Upper lobe of left lung (tissue), 6 donors: ENCODE results near the gene TTC34. TPM values are rescaled to one million over a fixed set of nuclear protein-coding genes. Genes with fewer than 3 reads are reported as not detected.

ENCODE experiments used
- ATAC-seq, 2 donors: fragments of 200-7000 bp; cut with Tn5 transposase; one replicate each; pipeline ENCODE4 v1.9.1; 2022; ENCODE audit warnings: mild to moderate bottlenecking in 2 of 2, moderate library complexity in 2 of 2; ENCODE audit not compliant: low FRiP score in 2 of 2
- DNase-seq, 2 donors: peaks; one replicate each; pipeline ENCODE4 v3.0.0-alpha.2; 2019 to 2020
- H3K27ac ChIP-seq, 4 donors: fragments of 200-600 bp; sonication (generic); one replicate each; pipeline ENCODE4 v1.5.1; 2016 to 2019
- H3K27me3 ChIP-seq, 4 donors: fragments of 200-600 bp; sonication (generic); one replicate each; pipeline ENCODE4 v1.5.1; 2017 to 2019
- H3K36me3 ChIP-seq, 4 donors: fragments of 200-600 bp; sonication (generic); one replicate each; pipeline ENCODE4 v1.5.1; 2016 to 2019
- H3K4me1 ChIP-seq, 4 donors: fragments of 200-600 bp; sonication (generic); one replicate each; pipeline ENCODE4 v1.5.1; 2018 to 2019
- H3K4me3 ChIP-seq, 4 donors: fragments of 200-600 bp; sonication (generic); one replicate each; pipeline ENCODE4 v1.5.1; 2017 to 2019; ENCODE audit warnings: mild to moderate bottlenecking in 2 of 4, moderate library complexity in 1 of 4
- H3K9me3 ChIP-seq, 4 donors: fragments of 200-600 bp; sonication (generic); one replicate each; pipeline ENCODE4 v1.5.1; 2018 to 2019
- EP300 ChIP-seq, 4 donors: sonication (generic); formaldehyde crosslinking; IDR thresholded peaks; one replicate each; pipeline ENCODE4 v1.5.1; 2017; ENCODE audit warnings: antibody characterized with exemption in 4 of 4, control low read depth in 2 of 4
- POLR2A ChIP-seq, 4 donors: fragments of 450-650 bp; IDR thresholded peaks; one replicate each; pipeline ENCODE4 v1.5.1; 2016 to 2017; ENCODE audit warnings: antibody characterized with exemption in 4 of 4, mild to moderate bottlenecking in 2 of 4
- POLR2AphosphoS5 ChIP-seq, 2 donors: sonication (generic); formaldehyde crosslinking; IDR thresholded peaks; one replicate each; pipeline ENCODE4 v1.5.1; 2017; ENCODE audit warnings: antibody characterized with exemption in 2 of 2
- WGBS, 2 donors: methylation state at CpG; one replicate each; pipeline ENCODE4 v1.1.5; 2017 to 2018; 5-methylcytosine and 5-hydroxymethylcytosine counted together
- total RNA-seq, 6 donors: library from RNA; depleted of rRNA in 4 of 6; stranded (reverse); fragments of >200 nt in 4 of 6; gene quantifications; one replicate each; pipeline versions ENCODE4 v1.1.0 to v1.2.1, GENCODE V29; 2016 to 2021
- TF ChIP-seq, protein P1 (sequence below), 6 experiments: fragments of 450-650 bp in 4 of 6; fragments of 200-600 bp in 2 of 6; sonication (generic) in 2 of 6; IDR thresholded peaks; one replicate each; pipeline ENCODE4 v1.5.1; 2016 to 2019; ENCODE audit warnings: antibody characterized with exemption in 6 of 6
- donor health status: DM: no; HTN: no; CAD: no; lungs with moderate emphysema.
- donor health status: DM: no; HTN: yes; CAD: no; lungs with severe emphysema.

TTC34 gene
- total RNA-seq, 6 donors from 2014 or later: 0.76 to 4.2 (median 2.1) TPM

- ATAC-seq: no peak
- TF ChIP-seq POLR2AphosphoS5 (IDR thresholded peaks at IDR 0.05): no peak
- TF ChIP-seq, protein P1, sequence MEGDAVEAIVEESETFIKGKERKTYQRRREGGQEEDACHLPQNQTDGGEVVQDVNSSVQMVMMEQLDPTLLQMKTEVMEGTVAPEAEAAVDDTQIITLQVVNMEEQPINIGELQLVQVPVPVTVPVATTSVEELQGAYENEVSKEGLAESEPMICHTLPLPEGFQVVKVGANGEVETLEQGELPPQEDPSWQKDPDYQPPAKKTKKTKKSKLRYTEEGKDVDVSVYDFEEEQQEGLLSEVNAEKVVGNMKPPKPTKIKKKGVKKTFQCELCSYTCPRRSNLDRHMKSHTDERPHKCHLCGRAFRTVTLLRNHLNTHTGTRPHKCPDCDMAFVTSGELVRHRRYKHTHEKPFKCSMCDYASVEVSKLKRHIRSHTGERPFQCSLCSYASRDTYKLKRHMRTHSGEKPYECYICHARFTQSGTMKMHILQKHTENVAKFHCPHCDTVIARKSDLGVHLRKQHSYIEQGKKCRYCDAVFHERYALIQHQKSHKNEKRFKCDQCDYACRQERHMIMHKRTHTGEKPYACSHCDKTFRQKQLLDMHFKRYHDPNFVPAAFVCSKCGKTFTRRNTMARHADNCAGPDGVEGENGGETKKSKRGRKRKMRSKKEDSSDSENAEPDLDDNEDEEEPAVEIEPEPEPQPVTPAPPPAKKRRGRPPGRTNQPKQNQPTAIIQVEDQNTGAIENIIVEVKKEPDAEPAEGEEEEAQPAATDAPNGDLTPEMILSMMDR (IDR thresholded peaks at IDR 0.05): no peak
- TF ChIP-seq EP300 (IDR thresholded peaks at IDR 0.05): no peak
- no peak for TF ChIP-seq POLR2A (IDR thresholded peaks at IDR 0.05)
- Histone ChIP-seq H3K36me3 (no peaks in the 10 kb centered on the region), H3K9me3 (peaks cover 0 to 2% (median 0%) of the 10 kb centered on the region in 4 donors), H3K4me3 (no peak overlapping the region), H3K27ac (no peak overlapping the region), H3K4me1 (no peaks in the 10 kb centered on the region), H3K27me3 (no peaks in the 10 kb centered on the region)
- no peak for DNase-seq
- WGBS, 2 donors: 71 to 87% methylated on average over 5 to 20 of the region's 20 CpGs
Measured at GRCh38 chr1:2833454-2834145, 32.1 kb upstream of the TTC34 start.

DNA sequence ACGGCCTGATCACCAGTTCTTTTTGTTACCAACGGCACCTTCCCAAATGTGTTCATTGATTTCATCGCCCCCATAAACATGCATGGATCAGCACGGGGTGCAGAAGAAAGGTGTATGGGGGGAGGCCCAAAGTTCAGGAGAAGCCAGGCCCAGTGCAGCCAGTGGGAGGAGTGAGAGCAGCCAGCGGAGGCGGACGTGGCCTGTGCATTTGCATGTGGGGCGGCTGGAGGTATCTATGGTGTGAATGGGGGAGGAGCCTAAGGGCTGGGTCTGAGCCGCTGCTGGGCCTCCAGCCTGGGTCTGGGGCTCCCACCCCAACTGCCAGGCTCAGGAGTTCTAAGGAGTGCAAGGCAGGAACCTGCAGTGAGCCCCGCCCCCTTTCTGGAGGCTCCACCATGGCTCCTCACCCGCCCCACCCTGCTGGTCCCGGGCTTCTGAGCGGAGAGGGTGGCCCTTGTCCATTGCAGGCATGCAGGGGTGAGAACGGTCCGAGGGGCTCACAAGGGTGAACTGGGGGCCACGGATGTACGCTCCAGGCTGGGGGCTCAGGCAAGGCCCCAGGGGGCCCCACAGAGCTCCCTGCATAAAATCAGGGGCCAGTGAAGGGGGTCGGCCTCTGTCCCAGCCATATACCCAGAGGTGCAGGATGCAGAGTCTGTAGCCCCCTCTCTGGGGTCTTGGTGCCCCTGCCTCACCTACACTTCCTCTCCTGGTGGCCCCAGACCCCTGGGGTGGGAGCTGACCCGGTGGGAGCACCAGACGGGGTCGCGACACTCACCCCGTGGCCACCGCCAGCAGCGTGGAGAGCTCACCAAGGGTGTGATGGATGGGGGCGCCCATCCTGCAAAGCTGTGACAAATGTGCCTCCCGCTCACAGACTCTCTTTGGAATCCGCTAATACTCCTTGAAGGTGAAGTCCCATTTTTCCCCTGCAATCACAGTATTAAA, 31.3 kb upstream of the TTC34 start:
- H3K9me3 ChIP-seq: peaks cover 0 to 10% (median 3%) of the 10 kb centered on the region in 4 donors
- ATAC-seq (no peak), DNase-seq (peak in 1 of 2 donors; percentile 61)
- H3K4me1 ChIP-seq: no peaks in the 10 kb centered on the region
- no peak overlapping the region for H3K4me3 ChIP-seq
- 80 to 82% methylated on average over 19 to 24 of the region's 28 CpGs for WGBS, 2 donors
- H3K27me3 ChIP-seq: no peaks in the 10 kb centered on the region
- no peak for TF ChIP-seq POLR2AphosphoS5 (IDR thresholded peaks at IDR 0.05)
- TF ChIP-seq, protein P1 (IDR thresholded peaks at IDR 0.05): no peak
- no peak for TF ChIP-seq POLR2A (IDR thresholded peaks at IDR 0.05)
- TF ChIP-seq EP300 (IDR thresholded peaks at IDR 0.05): no peak
- H3K27ac ChIP-seq: no peak overlapping the region
- no peaks in the 10 kb centered on the region for H3K36me3 ChIP-seq

DNA sequence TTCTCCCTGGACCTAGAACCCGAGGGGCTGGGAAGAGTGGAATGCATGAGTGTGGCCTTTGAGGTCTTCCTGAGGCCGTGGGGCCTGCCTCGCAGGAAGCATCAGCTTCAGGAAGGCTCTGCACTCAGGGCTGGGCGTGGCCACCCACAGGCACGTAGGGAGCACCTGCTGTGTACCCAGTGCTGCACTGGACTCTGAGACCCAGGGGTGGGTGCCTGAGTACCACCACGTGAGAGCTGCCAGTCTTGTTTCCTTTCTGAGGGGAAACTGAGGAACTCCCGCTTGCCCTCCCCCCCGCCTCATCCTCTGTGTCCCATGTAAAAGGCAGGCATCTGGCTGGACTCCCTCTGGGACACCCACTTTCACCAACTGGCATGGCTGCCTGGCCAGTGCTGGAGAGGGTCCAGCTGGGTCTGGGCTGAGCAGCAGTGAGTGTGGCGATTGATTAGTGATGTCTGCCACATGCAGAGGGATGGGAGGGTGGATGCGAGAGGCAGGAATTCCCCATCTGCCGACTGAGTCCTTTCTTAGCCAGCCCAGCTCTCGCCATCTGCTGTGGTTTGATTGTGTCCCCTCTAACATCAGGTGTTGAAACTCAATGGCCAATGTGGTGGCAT, 30.2 kb upstream of the TTC34 start:
- 74% methylated on average over 10 to 12 of the region's 12 CpGs for WGBS, 2 donors
- no peak for TF ChIP-seq POLR2A (IDR thresholded peaks at IDR 0.05)
- TF ChIP-seq POLR2AphosphoS5 (IDR thresholded peaks at IDR 0.05): no peak
- TF ChIP-seq EP300 (IDR thresholded peaks at IDR 0.05): no peak
- TF ChIP-seq, protein P1 (IDR thresholded peaks at IDR 0.05): no peak

DNA sequence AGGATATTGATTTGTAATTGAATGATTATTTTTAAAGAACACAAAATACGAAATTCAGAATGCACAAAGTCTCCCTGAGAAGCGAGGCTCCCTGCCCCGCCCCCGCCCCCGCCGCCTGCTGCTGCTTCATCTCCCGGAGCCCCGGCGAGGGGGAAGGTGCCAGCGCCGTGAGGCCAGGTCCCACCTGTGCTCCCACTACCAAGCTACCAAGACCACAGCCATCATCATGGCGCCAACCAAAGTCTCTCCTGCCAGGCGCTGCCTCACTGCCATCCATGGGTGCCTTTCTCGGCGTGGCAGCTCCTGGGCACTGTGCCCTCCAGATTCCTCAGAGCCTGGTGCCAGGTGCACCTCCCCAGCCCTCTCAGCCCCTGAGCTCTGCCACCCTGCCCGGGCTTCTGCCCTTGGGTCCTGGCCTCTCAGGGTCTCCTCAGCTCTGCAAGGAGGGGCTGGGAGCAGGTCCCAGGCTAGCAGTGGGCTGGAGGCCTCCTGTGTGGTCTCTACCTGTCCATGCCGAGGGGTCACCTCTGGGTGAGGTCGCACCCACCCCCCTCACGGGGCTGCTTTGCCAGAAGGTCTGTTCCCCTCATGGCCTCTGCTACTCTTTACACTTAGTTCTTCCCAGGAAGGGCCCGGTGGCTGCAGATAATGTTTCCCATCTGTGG, 29.4 kb upstream of the TTC34 start:
- Histone ChIP-seq H3K9me3 (peaks cover 0 to 18% (median 4%) of the 10 kb centered on the region in 4 donors), H3K36me3 (no peaks in the 10 kb centered on the region), H3K27ac (no peak overlapping the region), H3K27me3 (no peaks in the 10 kb centered on the region), H3K4me1 (no peaks in the 10 kb centered on the region), H3K4me3 (no peak overlapping the region)
- no peak for TF ChIP-seq EP300 (IDR thresholded peaks at IDR 0.05)
- TF ChIP-seq POLR2A (IDR thresholded peaks at IDR 0.05): no peak
- TF ChIP-seq, protein P1 (IDR thresholded peaks at IDR 0.05): no peak
- TF ChIP-seq POLR2AphosphoS5 (IDR thresholded peaks at IDR 0.05): no peak
- DNase-seq (peak in 1 of 2 donors; percentile 59), ATAC-seq (no peak)
- WGBS, 2 donors: 80 to 85% methylated on average over 14 to 20 of the region's 20 CpGs

More for the DNA sequence above, 30.2 kb upstream of the TTC34 start:
- ATAC-seq (no peak), DNase-seq (no peak)
- Histone ChIP-seq H3K27me3 (no peaks in the 10 kb centered on the region), H3K4me3 (no peak overlapping the region), H3K9me3 (peaks cover 0 to 18% (median 4%) of the 10 kb centered on the region in 4 donors), H3K27ac (no peak overlapping the region), H3K4me1 (no peaks in the 10 kb centered on the region), H3K36me3 (no peaks in the 10 kb centered on the region)
